Prostate gland (tissue), 2 donors: ENCODE data around the gene GORASP1. TPM values are rescaled to one million over a fixed set of nuclear protein-coding genes. Genes with fewer than 3 reads are reported as not detected.

Source experiments
- DNase-seq: peaks from one replicate; pipeline ENCODE4 v3.0.0-alpha.2; 2019; ENCODE audit warnings: low spot score
- H3K27ac ChIP-seq, 2 donors: fragments of 200-600 bp; sonication (generic); 2 replicates each; pipeline ENCODE4 v1.5.1; 2017 to 2019
- H3K27me3 ChIP-seq: fragments of 200-600 bp; sonication (generic); replicated peaks from 2 replicates; pipeline ENCODE4 v1.5.1; 2019; ENCODE audit not compliant: insufficient read depth
- H3K36me3 ChIP-seq, 2 donors: fragments of 200-600 bp; sonication (generic); 1 replicate in 1 of 2; 2 replicates in 1 of 2; pipeline versions ENCODE4 v1.5.1 to v1.8.1; 2017 to 2019
- H3K4me1 ChIP-seq: fragments of 200-600 bp; sonication (generic); replicated peaks from 2 replicates; pipeline ENCODE4 v1.5.1; 2019
- H3K4me3 ChIP-seq, 2 donors: fragments of 200-600 bp; sonication (generic); 2 replicates each; pipeline ENCODE4 v1.5.1; 2017 to 2019
- H3K9me3 ChIP-seq: fragments of 200-600 bp; sonication (generic); 2 replicates; pipeline ENCODE4 v1.5.1; 2017
- CTCF ChIP-seq, 4 experiments: fragments of 200-600 bp in 2 of 4; fragments of 450-650 bp in 2 of 4; sonication (generic) in 2 of 4; IDR thresholded peaks; 1 replicate in 3 of 4; 2 replicates in 1 of 4; pipeline ENCODE4 v1.5.1; 2016 to 2019; ENCODE audit warnings: antibody characterized with exemption in 4 of 4, mild to moderate bottlenecking in 2 of 4, moderate library complexity in 2 of 4
- POLR2A ChIP-seq: fragments of 450-650 bp; IDR thresholded peaks from one replicate; pipeline ENCODE4 v1.6.1; 2016; ENCODE audit warnings: antibody characterized with exemption, mild to moderate bottlenecking
- POLR2AphosphoS5 ChIP-seq: sonication (generic); formaldehyde crosslinking; IDR thresholded peaks from one replicate; pipeline ENCODE4 v1.6.1; 2017; ENCODE audit warnings: antibody characterized with exemption
- WGBS: methylation state at CpG from one replicate; pipeline ENCODE4 v1.1.5; 2018; 5-methylcytosine and 5-hydroxymethylcytosine counted together
- intact Hi-C: fragments of 100-400 bp; cut with DNase I; formaldehyde crosslinking; loops from one replicate; pipeline ENCODE4 v1.14.2; 2022
- total RNA-seq, 2 donors: library from RNA; depleted of rRNA; stranded (reverse); fragments of >200 nt; gene quantifications; one replicate each; pipeline ENCODE4 v1.1.0, GENCODE V29; 2016

The GORASP1 gene
- total RNA-seq, 2 donors from 2014 or later, result 76.5 to 104 TPM

DNA sequence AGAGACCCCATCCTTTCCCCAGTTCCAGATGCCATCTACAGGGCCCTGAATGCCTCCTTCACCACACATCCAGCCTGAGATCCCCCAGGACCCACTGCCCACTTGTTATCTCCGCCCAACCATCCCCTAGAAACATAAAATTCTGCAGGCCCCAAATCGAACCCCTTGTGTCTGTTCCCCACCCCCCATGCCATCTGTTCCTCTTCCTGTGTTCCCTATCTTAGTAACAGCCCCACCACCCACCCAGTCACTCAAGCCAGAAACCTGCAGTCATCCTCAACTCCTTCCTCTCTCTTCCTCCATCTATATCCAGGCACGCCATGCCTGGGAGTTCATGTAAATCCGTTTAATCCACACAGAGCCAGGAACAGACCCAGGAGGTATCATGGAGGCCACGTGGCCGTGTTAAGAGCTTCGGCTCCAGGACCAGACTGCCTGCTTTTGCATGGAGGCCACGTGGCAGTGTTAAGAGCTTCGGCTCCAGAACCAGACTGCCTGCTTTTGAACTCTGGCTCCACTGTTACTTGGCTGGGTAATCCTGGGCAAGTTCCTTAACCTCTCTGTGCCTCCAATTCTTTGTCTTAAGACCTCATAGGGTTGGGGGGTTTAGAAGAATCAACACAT lies 41.1 kb upstream of the GORASP1 start:
- H3K4me3 ChIP-seq, result peak overlapping the region in 1 of 2 donors; percentile 1
- DNase-seq, result no peak

GRCh38 chr3:39147711-39148434 lies 40.4 kb upstream of the GORASP1 start:
- TF ChIP-seq CTCF (IDR thresholded peaks at IDR 0.05) (no peak), POLR2AphosphoS5 (no peak), POLR2A (no peak)
- peak overlapping the region; percentile 93 to 100 for H3K27ac ChIP-seq
- H3K9me3 ChIP-seq, result no peaks in the 10 kb centered on the region
- WGBS, result 50% methylated on average over 9 of the region's 9 CpGs
- intact Hi-C loops, result no loop called here
- peaks cover 41% of the 10 kb centered on the region for H3K4me1 ChIP-seq
- DNase-seq, result no peak
- H3K4me3 ChIP-seq, result peak overlapping the region in 1 of 2 donors; percentile 1
- H3K36me3 ChIP-seq, result peaks cover 8 to 17% of the 10 kb centered on the region in 2 donors
- H3K27me3 ChIP-seq, result no peaks in the 10 kb centered on the region

More for the DNA sequence above, 41.1 kb upstream of the GORASP1 start:
- intact Hi-C loops, result no loop called here
- H3K27ac ChIP-seq, result peak overlapping the region; percentile 93 to 100
- H3K9me3 ChIP-seq, result no peaks in the 10 kb centered on the region
- no peaks in the 10 kb centered on the region for H3K27me3 ChIP-seq
- peaks cover 35% of the 10 kb centered on the region for H3K4me1 ChIP-seq
- peaks cover 6 to 13% of the 10 kb centered on the region in 2 donors for H3K36me3 ChIP-seq
- WGBS, result 50% methylated on average over 9 of the region's 9 CpGs
- TF ChIP-seq POLR2A, result no peak
- TF ChIP-seq CTCF (IDR thresholded peaks at IDR 0.05), result no peak
- TF ChIP-seq POLR2AphosphoS5, result no peak

- Histone ChIP-seq H3K4me3 (peak overlapping the region in 1 of 2 donors; percentile 1), H3K4me1 (peaks cover 50% of the 10 kb centered on the region), H3K27me3 (no peaks in the 10 kb centered on the region), H3K27ac (peak overlapping the region; percentile 93 to 100), H3K36me3 (peaks cover 8 to 17% of the 10 kb centered on the region in 2 donors), H3K9me3 (no peaks in the 10 kb centered on the region)
- peak; percentile 67 for DNase-seq
- 17% methylated on average over 15 of the region's 15 CpGs for WGBS
- TF ChIP-seq POLR2AphosphoS5 (peak; percentile 21), POLR2A (peak; percentile 54), CTCF (IDR thresholded peaks at IDR 0.05) (no peak)
- intact Hi-C loops, result no loop called here
Measured at GRCh38 chr3:39146611-39147591, 39.5 kb upstream of the GORASP1 start.

DNA sequence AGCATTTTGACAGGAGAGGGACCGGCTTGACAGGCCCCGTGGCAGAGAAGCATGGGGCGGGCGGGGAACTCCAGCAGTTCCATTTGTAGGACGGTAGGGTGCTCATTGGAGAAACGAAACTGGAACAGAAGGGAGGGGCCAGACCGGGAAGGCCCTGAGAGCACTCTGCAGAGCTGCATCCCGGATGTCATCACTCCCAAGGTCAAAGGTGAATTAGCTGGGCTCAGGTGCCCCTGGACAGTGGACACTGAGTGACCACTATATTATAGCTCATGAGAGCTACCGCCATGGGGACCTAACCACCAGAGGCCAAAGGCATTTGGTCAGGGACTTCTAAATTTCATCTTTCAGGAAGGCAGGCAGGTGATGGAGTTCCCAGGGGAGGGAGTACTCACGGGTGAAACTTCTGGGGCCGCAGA lies 38.7 kb upstream of the GORASP1 start:
- H3K4me1 ChIP-seq, result peaks cover 55% of the 10 kb centered on the region
- H3K4me3 ChIP-seq, result no peak overlapping the region
- peaks cover 8 to 17% of the 10 kb centered on the region in 2 donors for H3K36me3 ChIP-seq
- no peaks in the 10 kb centered on the region for H3K27me3 ChIP-seq
- TF ChIP-seq POLR2A, result no peak
- no peak for TF ChIP-seq POLR2AphosphoS5
- TF ChIP-seq CTCF (IDR thresholded peaks at IDR 0.05), result no peak
- WGBS, result 45% methylated on average over 11 of the region's 11 CpGs
- H3K27ac ChIP-seq, result peak overlapping the region; percentile 93 to 100
- DNase-seq, result no peak
- intact Hi-C loops, result no loop called here
- H3K9me3 ChIP-seq, result no peaks in the 10 kb centered on the region
